ENCODE data around the gene FAM240A. TPM values are rescaled to one million over a fixed set of nuclear protein-coding genes. Genes with fewer than 3 reads are reported as not detected.

FAM240A gene
- total and polyA plus RNA-seq, 10 of the 15 experiments (the other 5 are each of a cell fraction or from before 2014, with no cell fraction given), result not detected

GRCh38 chr3:46648096-46648495, 35.8 kb downstream of the FAM240A start:
- H3K79me2 ChIP-seq (ENCODE audit: control insufficient read depth, insufficient read depth, low read length), result no peaks in the 10 kb centered on the region
- no peaks in the 10 kb centered on the region for H3K9me3 ChIP-seq (replicated peaks; ENCODE audit: control insufficient read depth, insufficient read depth, low read length)
- no peak for TF ChIP-seq HCFC1 (IDR thresholded peaks at IDR 0.05; ENCODE audit: low read length)
- TF ChIP-seq KAT2A (conservative IDR thresholded peaks at IDR 0.05; ENCODE audit: control insufficient read depth, low read depth, low read length), result no peak
- TF ChIP-seq RAD51 (IDR thresholded peaks at IDR 0.05), result no peak
- TF ChIP-seq TBL1XR1 (IDR thresholded peaks at IDR 0.05; ENCODE audit: low read depth, low read length), result no peak
- no peak for TF ChIP-seq CBX3 (IDR thresholded peaks at IDR 0.05; ENCODE audit: borderline replicate concordance, low read depth)
- no peak for TF ChIP-seq SMAD1 (IDR thresholded peaks at IDR 0.05; ENCODE audit: low read depth, partially characterized antibody)
- TF ChIP-seq DPF2 (IDR thresholded peaks at IDR 0.05), result no peak
- TF ChIP-seq E4F1 (IDR thresholded peaks at IDR 0.05; ENCODE audit: borderline replicate concordance, partially characterized antibody), result no peak
- no peak for TF ChIP-seq POLR2A (IDR thresholded peaks at IDR 0.05; ENCODE audit: low read depth, low read length)
- TF ChIP-seq SUPT20H (IDR thresholded peaks at IDR 0.05; ENCODE audit: borderline replicate concordance, control insufficient read depth, low read depth, low read length), result no peak
- TF ChIP-seq, protein P1, sequence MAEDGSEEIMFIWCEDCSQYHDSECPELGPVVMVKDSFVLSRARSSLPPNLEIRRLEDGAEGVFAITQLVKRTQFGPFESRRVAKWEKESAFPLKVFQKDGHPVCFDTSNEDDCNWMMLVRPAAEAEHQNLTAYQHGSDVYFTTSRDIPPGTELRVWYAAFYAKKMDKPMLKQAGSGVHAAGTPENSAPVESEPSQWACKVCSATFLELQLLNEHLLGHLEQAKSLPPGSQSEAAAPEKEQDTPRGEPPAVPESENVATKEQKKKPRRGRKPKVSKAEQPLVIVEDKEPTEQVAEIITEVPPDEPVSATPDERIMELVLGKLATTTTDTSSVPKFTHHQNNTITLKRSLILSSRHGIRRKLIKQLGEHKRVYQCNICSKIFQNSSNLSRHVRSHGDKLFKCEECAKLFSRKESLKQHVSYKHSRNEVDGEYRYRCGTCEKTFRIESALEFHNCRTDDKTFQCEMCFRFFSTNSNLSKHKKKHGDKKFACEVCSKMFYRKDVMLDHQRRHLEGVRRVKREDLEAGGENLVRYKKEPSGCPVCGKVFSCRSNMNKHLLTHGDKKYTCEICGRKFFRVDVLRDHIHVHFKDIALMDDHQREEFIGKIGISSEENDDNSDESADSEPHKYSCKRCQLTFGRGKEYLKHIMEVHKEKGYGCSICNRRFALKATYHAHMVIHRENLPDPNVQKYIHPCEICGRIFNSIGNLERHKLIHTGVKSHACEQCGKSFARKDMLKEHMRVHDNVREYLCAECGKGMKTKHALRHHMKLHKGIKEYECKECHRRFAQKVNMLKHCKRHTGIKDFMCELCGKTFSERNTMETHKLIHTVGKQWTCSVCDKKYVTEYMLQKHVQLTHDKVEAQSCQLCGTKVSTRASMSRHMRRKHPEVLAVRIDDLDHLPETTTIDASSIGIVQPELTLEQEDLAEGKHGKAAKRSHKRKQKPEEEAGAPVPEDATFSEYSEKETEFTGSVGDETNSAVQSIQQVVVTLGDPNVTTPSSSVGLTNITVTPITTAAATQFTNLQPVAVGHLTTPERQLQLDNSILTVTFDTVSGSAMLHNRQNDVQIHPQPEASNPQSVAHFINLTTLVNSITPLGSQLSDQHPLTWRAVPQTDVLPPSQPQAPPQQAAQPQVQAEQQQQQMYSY (CRISPR knock-in tag; IDR thresholded peaks at IDR 0.05), result no peak
- no peak for TF ChIP-seq EZH2 (IDR thresholded peaks at IDR 0.05; ENCODE audit: borderline replicate concordance, control insufficient read depth, low read depth, low read length)
- TF ChIP-seq RELA (IDR thresholded peaks at IDR 0.05; ENCODE audit: borderline replicate concordance, partially characterized antibody), result no peak
- ChIA-PET POLR2A (no interaction called here), CTCF (no interaction called here), SMC1A (ENCODE audit: uncharacterized antibody, unreplicated experiment) (no interaction called here), RAD21 (ENCODE audit: unreplicated experiment) (no interaction called here)
- H3K36me3 ChIP-seq (ENCODE audit: control insufficient read depth in 2 of 2, insufficient read depth in 2 of 2, low read length in 1 of 2), result no peaks in the 10 kb centered on the region
- BruUV-seq (replicated peaks), result no TSS peak
- DNase-seq (ENCODE audit: low read depth, low spot score) (no peak), FAIRE-seq (no peak), ATAC-seq (no peak)
- H3K4me1 ChIP-seq (ENCODE audit: control insufficient read depth, insufficient read depth, low read length), result no peaks in the 10 kb centered on the region
- WGBS (ENCODE audit: insufficient coverage, insufficient replicate concordance, low lambda C conversion rate, missing lambda C conversion rate), result 38% methylated on average over 2 of the region's 2 CpGs
- no peak overlapping the region for H3K27ac ChIP-seq (ENCODE audit: control insufficient read depth, insufficient read depth)
- no peak overlapping the region for H3K9ac ChIP-seq (ENCODE audit: control insufficient read depth, insufficient read depth, low read length)
- H2AFZ ChIP-seq (ENCODE audit: control insufficient read depth, low read depth, low read length), result no peak overlapping the region
- H4K20me1 ChIP-seq (ENCODE audit: control insufficient read depth, insufficient read depth), result no peaks in the 10 kb centered on the region
- no peak overlapping the region for H3K4me3 ChIP-seq
- H3K4me2 ChIP-seq (ENCODE audit: control insufficient read depth, insufficient read depth), result no peak overlapping the region
- in situ Hi-C loops (cut with MboI), result no loop called here
- intact Hi-C loops (cut with micrococcal nuclease; ENCODE audit: unreplicated experiment), result no loop called here
- H3K27me3 ChIP-seq (replicated peaks in 1 of 2; ENCODE audit: control insufficient read depth in 2 of 2, insufficient read depth in 2 of 2, low read length in 1 of 2), result no peaks in the 10 kb centered on the region; a peak in 1 of 4 replicates

Measured in GM12878 (cell line).